ENCODE data around the gene LYZL2. TPM values are rescaled to one million over a fixed set of nuclear protein-coding genes. Genes with fewer than 3 reads are reported as not detected.
"Not testable (repeated sequence)": the region's sequence is repeated elsewhere in the genome, so short reads cannot be mapped to it uniquely, and the experiment has no call there.

Gene LYZL2
- total RNA-seq, 2 donors from 2014 or later: 3.3 TPM; not detected in 1

DNA sequence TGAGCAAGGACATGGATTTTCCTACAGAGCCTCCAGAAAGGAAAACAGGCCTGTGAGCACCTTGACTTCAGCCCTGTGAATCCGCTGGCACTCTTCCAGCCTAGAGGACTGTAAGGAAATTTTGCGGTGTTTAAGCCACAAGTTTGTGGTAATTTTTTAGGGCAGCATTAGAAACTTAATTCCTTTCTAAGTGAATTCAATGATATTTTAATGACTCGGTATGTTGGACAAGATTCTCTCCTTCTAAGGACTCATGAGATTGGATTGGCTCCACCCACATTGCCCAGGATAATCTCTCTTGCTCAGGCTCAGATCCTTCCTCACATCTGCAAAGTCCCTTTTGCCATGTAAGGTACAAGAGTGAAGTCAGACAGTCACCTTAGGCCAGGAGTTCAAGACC is 4.5 kb downstream of the LYZL2 start:
- TF ChIP-seq, protein P1, sequence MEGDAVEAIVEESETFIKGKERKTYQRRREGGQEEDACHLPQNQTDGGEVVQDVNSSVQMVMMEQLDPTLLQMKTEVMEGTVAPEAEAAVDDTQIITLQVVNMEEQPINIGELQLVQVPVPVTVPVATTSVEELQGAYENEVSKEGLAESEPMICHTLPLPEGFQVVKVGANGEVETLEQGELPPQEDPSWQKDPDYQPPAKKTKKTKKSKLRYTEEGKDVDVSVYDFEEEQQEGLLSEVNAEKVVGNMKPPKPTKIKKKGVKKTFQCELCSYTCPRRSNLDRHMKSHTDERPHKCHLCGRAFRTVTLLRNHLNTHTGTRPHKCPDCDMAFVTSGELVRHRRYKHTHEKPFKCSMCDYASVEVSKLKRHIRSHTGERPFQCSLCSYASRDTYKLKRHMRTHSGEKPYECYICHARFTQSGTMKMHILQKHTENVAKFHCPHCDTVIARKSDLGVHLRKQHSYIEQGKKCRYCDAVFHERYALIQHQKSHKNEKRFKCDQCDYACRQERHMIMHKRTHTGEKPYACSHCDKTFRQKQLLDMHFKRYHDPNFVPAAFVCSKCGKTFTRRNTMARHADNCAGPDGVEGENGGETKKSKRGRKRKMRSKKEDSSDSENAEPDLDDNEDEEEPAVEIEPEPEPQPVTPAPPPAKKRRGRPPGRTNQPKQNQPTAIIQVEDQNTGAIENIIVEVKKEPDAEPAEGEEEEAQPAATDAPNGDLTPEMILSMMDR (IDR thresholded peaks at IDR 0.05): no peak
- no peak for TF ChIP-seq POLR2AphosphoS5 (IDR thresholded peaks at IDR 0.05)
- no peak for TF ChIP-seq POLR2A (IDR thresholded peaks at IDR 0.05)
- Histone ChIP-seq H3K9me3 (no peaks in the 10 kb centered on the region), H3K4me3 (no peak overlapping the region), H3K4me1 (replicated peaks) (no peaks in the 10 kb centered on the region), H3K36me3 (no peaks in the 10 kb centered on the region), H3K27me3 (replicated peaks; ENCODE audit: insufficient read depth) (no peaks in the 10 kb centered on the region), H3K27ac (no peak overlapping the region)
- no peak for DNase-seq (ENCODE audit: low spot score)
- intact Hi-C loops (cut with DNase I): no loop called here
- 84% methylated on average over 3 of the region's 3 CpGs for WGBS

- Histone ChIP-seq H3K36me3 (no peaks in the 10 kb centered on the region), H3K4me3 (no peak overlapping the region), H3K4me1 (replicated peaks) (no peaks in the 10 kb centered on the region), H3K27ac (no peak overlapping the region), H3K27me3 (replicated peaks; ENCODE audit: insufficient read depth) (no peaks in the 10 kb centered on the region), H3K9me3 (no peaks in the 10 kb centered on the region)
- WGBS: 91% methylated on average over 5 of the region's 5 CpGs
- no peak for DNase-seq (ENCODE audit: low spot score)
- intact Hi-C loops (cut with DNase I): no loop called here
- TF ChIP-seq POLR2AphosphoS5 (IDR thresholded peaks at IDR 0.05): no peak
- no peak for TF ChIP-seq POLR2A (IDR thresholded peaks at IDR 0.05)
- TF ChIP-seq, protein P1 (IDR thresholded peaks at IDR 0.05): no peak
Observed at GRCh38 chr10:30619966-30620365, 9.6 kb downstream of the LYZL2 start.

GRCh38 chr10:30617070-30617469 is 12.5 kb downstream of the LYZL2 start:
- no peaks in the 10 kb centered on the region for H3K4me1 ChIP-seq (replicated peaks)
- 95% methylated on average over 7 of the region's 7 CpGs for WGBS
- no peak for DNase-seq (ENCODE audit: low spot score)
- H3K36me3 ChIP-seq: no peaks in the 10 kb centered on the region
- H3K9me3 ChIP-seq: no peaks in the 10 kb centered on the region
- intact Hi-C loops (cut with DNase I): no loop called here
- no peak overlapping the region for H3K4me3 ChIP-seq
- no peak for TF ChIP-seq POLR2A (IDR thresholded peaks at IDR 0.05)
- TF ChIP-seq, protein P1 (IDR thresholded peaks at IDR 0.05): no peak
- TF ChIP-seq POLR2AphosphoS5 (IDR thresholded peaks at IDR 0.05): no peak
- H3K27me3 ChIP-seq (replicated peaks; ENCODE audit: insufficient read depth): no peaks in the 10 kb centered on the region
- no peak overlapping the region for H3K27ac ChIP-seq

DNA sequence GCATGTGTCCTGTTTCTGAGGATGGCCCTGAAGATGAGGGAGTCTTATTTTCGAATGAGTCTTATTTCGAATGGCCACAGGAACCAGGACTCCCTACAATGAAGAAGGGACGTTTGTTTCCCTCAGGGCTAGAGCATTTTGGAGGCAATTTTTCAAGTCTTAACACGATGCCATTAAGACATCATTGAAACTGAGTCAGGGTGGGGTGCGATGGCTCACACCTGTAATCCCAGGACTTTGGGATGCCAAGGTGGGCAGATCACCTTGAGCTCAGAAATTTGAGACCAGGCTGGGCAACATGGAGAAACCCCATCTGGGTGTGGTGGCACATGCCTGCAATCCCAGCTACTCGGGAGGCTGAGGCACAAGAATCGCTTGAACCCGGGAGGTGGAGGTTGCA is 18.5 kb downstream of the LYZL2 start:
- intact Hi-C loops (cut with DNase I); DNase-seq (ENCODE audit: low spot score): not testable (repeated sequence)

GRCh38 chr10:30607814-30608213 is 21.7 kb downstream of the LYZL2 start:
- TF ChIP-seq, protein P1 (IDR thresholded peaks at IDR 0.05): no peak
- no peak for TF ChIP-seq POLR2A (IDR thresholded peaks at IDR 0.05)
- TF ChIP-seq POLR2AphosphoS5 (IDR thresholded peaks at IDR 0.05): no peak
- 92% methylated on average over 6 of the region's 6 CpGs for WGBS

More for the DNA sequence above, 18.5 kb downstream of the LYZL2 start:
- H3K27ac ChIP-seq; H3K36me3 ChIP-seq; H3K9me3 ChIP-seq; H3K27me3 ChIP-seq (replicated peaks; ENCODE audit: insufficient read depth); H3K4me1 ChIP-seq (replicated peaks); H3K4me3 ChIP-seq: not testable (repeated sequence)
- WGBS: 77% methylated on average over 8 of the region's 8 CpGs

More at GRCh38 chr10:30607814-30608213, 21.7 kb downstream of the LYZL2 start:
- no peaks in the 10 kb centered on the region for H3K27me3 ChIP-seq (replicated peaks; ENCODE audit: insufficient read depth)
- H3K36me3 ChIP-seq: no peaks in the 10 kb centered on the region
- H3K9me3 ChIP-seq: no peaks in the 10 kb centered on the region
- H3K4me1 ChIP-seq (replicated peaks): no peaks in the 10 kb centered on the region
- no peak overlapping the region for H3K4me3 ChIP-seq
- intact Hi-C loops (cut with DNase I): no loop called here
- H3K27ac ChIP-seq: no peak overlapping the region
- no peak for DNase-seq (ENCODE audit: low spot score)

Data from prostate gland (tissue), 2 donors.